GM12801 (cell line): ENCODE results near the gene FGF12.

Source experiments
- TF ChIP-seq, protein P1 (sequence below): IDR thresholded peaks from one replicate; pipeline ENCODE4 v1.5.1; 2011; ENCODE audit warnings: control low read depth; ENCODE audit not compliant: insufficient read length; ENCODE audit errors: extremely low read depth

The FGF12 gene

GRCh38 chr3:192169332-192169915 is 557.9 kb downstream of the FGF12 start:
- TF ChIP-seq, protein P1, sequence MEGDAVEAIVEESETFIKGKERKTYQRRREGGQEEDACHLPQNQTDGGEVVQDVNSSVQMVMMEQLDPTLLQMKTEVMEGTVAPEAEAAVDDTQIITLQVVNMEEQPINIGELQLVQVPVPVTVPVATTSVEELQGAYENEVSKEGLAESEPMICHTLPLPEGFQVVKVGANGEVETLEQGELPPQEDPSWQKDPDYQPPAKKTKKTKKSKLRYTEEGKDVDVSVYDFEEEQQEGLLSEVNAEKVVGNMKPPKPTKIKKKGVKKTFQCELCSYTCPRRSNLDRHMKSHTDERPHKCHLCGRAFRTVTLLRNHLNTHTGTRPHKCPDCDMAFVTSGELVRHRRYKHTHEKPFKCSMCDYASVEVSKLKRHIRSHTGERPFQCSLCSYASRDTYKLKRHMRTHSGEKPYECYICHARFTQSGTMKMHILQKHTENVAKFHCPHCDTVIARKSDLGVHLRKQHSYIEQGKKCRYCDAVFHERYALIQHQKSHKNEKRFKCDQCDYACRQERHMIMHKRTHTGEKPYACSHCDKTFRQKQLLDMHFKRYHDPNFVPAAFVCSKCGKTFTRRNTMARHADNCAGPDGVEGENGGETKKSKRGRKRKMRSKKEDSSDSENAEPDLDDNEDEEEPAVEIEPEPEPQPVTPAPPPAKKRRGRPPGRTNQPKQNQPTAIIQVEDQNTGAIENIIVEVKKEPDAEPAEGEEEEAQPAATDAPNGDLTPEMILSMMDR, result no peak

- TF ChIP-seq, protein P1, result no peak
Measured at GRCh38 chr3:192168202-192168601, 559.1 kb downstream of the FGF12 start.

- TF ChIP-seq, protein P1, result no peak
Measured at GRCh38 chr3:192165552-192165951, 561.8 kb downstream of the FGF12 start.

DNA sequence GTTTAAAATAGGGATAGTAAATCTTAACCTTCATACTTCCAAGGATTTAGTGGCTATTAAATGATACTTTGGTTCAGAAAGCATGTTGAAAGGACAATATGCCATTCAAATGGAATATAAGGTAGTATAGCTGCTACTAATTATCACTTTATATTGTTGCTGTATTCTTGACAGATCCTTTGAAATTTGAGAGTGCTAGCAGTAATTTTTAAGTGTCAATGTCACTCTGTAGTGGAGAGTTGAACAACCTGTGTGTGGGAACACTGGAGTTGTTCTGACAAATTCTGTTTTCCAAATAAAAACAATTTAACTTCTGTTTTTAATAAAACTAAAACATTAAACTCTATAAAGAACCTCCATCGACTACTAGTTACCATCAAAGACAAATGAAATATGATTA is 565.7 kb downstream of the FGF12 start:
- TF ChIP-seq, protein P1, result no peak

DNA sequence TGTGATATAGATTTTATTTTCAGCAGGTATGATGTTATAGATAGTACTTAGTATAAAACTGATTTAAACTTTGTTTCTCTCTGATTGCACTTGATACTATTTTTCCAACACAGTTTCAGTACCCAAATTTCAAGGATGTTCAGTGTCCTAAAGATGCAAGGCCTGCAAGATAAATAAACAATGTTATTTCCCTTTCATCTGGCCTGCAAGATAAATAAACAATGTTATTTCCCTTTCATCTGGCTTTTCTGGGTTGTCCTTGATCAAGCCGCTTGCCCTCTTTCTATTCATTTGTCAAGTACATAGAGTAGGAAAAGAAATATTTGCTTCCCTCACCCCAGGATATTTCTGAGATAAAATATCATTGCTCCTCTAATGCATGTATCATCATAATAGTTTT is 571.0 kb downstream of the FGF12 start:
- TF ChIP-seq, protein P1, result no peak

GRCh38 chr3:192155194-192155593 is 572.1 kb downstream of the FGF12 start:
- TF ChIP-seq, protein P1, result no peak

DNA sequence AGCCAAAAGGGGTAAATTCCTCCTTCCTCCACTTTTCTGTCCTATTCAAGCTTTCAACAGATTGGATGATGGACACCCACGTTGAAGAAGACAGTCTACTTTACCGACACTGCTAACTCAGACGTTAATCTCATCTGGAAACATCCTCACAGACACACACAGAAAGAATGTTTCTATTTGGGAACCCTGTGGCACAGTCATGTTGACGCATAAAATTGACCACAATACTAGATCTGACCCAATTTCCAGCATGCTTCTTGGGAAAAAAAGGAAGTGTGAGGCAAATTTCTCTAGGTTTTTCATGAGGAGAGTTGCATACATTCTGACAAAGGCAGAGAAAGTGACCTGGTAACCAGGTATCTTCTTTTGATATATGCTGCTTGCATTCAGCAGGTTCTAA is 594.1 kb downstream of the FGF12 start:
- TF ChIP-seq, protein P1, result no peak
